Ramos (cell line): ENCODE data around the gene GNPNAT1.
"Not testable (repeated sequence)": the region's sequence is repeated elsewhere in the genome, so short reads cannot be mapped to it uniquely, and the experiment has no call there.

Source experiments
- in situ Hi-C: fragments of 300-500 bp; cut with MboI; formaldehyde crosslinking; loops from one replicate; pipeline ENCODE4 v1.14.3; 2022; ENCODE audit warnings: low sequenced_read_pairs; ENCODE audit not compliant: unreplicated experiment

The GNPNAT1 gene

DNA sequence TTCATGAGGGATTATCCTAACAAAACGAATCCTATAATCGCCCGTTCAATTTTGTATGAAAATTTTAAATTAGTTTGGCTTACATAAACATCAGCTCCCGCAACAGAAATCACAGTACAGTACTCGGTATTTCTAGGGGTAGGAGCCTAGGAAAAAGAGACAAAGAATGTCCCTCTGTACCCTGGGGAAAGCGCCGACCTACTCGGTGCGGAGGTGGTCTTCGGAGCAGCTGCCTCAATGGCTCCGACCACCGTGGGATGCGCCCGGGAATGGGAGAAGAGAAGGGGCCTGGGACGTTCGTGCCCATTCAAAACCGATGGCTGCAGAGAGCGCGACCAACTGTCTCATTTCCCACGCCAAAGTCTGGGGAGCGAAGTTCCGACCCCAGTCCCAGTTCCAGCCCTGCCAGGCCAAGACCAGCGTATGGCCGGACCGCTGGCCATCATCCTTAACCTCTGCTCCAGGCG lies 618 bp downstream of the GNPNAT1 start:
- in situ Hi-C loops, result no loop called here

DNA sequence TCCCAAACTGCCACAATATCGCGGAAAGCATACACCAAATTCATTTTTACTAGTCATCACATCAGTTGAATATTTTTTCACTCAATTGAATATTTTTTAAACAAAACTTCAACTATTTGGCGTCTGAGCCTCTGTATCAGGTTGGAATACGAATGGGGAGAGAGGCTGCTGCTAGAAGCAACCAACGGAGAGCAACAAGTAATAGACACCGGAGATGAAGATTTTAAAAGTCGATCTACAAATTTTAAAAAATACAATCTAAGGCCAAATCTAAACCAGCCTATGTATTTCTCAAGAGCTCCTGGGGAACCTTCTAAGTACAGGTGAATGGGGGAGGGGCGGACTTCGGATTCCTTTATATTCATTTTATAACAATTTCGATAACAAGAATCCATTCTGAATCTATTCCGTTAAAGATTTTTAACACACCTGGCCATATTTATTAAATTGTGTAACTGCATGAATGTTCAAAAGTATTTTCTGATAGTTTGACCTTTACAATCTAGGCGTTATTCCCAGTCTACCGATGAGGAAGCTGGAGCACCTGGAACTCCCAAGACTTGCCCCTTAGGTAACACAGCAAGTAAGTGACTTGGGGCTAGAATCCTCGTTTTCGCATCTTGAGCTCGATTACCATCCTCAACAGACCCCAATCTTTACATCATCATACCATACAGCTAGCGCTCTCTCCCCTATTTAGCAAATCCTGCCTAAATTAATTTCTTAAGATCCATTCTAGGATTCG lies 1.2 kb downstream of the GNPNAT1 start:
- in situ Hi-C loops, result no loop called here

DNA sequence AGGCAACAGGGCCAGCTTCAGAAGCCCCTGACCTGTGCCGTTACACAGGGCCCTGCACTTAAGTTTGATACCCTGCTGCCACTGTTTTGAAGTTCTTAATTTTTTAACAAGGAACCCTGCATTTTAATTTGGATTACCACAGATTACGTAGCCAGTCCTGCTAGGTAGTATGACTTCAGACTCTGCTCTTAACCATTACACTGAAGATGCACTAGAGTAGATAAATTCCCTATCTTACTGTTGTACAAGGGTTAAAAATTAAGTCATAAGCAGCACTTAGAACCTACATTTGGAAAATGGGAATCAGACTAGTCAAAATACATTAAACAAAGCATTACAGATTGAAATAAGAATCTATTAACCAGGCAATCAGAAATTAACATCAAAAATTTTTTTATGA lies 2.3 kb downstream of the GNPNAT1 start:
- in situ Hi-C loops, result no loop called here

DNA sequence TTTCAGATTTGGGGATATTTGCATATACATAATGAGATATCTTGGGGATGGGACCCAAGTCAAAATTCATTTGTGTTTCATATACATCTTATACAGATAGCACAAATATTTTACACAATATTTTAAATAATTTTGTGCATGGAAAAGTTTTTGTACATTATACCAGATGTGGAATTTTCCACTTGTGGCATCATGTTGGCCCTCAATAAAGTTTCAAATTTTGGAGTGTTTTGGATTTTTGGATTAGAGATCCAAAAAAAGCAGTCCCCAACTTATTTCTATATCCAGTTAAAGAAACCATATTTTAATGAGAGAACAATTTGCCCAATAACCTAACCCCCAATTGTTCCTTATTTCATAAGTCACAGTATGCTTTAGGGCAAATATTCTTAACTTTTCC lies 4.5 kb downstream of the GNPNAT1 start:
- in situ Hi-C loops, result no loop called here

DNA sequence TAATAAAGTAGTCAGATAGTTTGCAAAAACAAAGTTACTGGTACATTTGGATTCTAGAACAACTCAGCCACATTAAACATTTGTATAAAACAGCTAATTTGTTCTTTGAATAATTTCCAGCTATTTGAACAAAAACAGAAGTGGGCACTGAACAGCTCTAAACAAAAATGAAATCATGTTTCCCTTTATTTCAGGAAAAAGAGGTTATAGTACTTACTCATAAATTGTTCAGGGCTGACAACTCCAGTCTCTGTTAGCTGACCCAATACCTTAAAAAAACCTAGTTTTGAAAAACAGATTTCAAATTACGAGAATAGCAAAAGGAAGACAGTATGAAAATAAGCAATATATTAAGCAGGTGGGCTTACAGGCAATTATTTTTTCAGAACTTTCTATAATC lies 8.2 kb downstream of the GNPNAT1 start:
- in situ Hi-C loops, result no loop called here

DNA sequence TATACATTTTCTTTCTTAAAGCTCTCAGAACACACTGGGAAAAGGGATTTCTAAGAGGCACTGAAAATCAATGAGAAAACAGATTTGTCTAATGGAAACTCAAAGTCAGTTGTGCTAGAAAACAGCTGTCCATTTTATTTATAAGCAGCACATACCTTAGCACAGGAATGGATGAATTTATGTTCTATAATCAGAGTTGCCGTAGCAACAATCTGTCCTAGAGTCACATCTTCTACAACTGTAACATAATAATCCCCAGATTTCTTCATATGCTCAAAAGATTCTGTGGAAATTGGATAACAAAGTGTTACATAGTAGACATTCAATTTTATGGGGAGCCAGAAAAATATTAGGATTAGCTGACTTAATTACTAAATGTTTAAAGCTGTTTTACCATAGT lies 9.8 kb downstream of the GNPNAT1 start:
- in situ Hi-C loops, result no loop called here

DNA sequence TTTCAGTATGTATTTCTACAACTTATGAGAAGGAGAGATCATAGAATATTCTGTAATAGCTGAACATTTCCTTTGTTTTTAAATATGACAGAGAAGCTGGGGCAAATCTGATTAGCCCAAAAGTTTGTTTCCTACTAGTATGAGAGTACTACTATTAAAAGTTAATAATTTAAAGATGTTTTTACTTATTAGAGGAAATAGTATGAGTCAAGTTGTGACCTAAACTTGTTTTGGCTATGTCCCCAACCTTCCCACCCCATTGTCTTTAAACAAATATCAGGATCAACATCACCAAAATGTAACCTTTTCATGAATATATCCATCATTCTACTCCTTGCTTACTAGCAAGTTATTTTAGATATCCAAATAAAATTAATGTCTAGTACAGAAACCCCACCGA lies 10.5 kb downstream of the GNPNAT1 start:
- in situ Hi-C loops, result no loop called here

DNA sequence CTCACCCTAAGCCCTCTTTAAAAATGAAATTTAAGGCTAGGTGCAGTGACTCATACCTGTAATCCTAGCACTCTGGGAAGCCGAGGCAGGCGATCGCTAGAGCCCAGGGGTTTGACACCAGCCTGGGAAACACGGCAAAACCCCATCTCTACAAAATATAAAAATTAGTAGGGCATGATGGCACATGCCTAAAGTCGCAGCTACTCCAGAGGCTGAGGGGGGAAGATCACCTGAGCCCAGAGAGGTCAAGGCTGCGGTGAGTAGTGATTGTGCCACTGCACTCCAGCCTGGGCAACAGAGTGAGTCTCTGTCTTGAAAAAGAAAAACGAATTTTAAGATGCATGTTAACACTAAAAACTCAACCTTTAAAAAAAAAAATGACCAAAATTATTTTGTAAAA lies 12.7 kb downstream of the GNPNAT1 start:
- in situ Hi-C loops, result no loop called here

DNA sequence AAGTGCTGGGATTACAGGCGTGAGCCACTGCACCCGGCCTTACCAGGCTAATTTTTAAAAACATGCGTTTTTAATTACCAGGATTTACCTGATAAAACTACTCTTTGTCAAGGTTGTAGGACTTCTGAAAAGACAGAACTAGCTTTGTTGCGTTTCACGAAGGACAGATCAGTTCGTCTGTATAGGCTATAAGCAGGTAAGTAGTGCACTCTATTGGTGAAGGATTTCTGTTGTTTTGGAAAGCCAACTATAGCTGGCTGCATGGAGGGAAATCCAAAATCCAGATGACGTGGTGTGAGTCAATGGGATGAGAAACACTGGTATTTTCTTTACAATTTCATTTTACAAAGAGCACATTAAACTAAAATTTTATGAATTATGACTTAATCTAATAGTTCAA lies 14.6 kb downstream of the GNPNAT1 start:
- in situ Hi-C loops, result no loop called here

DNA sequence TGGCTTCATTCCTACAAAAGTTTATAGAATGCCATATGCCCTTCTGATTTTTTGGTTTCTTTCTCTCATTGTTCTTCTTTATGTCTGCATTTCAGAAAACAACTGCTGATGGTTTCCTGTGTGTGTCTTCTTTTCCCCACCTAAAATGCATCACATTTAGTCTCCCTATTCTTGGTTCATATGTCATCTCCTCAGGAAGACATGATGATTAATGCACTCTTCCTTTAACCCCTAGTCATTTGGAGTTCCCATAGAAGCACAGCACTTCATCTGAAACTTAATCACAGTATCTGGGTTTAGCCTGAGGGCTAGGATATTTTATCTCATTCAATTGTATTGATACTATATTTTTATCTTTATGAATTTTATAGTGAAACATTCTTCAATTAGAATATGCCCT lies 21.5 kb downstream of the GNPNAT1 start:
- in situ Hi-C loops, result no loop called here

DNA sequence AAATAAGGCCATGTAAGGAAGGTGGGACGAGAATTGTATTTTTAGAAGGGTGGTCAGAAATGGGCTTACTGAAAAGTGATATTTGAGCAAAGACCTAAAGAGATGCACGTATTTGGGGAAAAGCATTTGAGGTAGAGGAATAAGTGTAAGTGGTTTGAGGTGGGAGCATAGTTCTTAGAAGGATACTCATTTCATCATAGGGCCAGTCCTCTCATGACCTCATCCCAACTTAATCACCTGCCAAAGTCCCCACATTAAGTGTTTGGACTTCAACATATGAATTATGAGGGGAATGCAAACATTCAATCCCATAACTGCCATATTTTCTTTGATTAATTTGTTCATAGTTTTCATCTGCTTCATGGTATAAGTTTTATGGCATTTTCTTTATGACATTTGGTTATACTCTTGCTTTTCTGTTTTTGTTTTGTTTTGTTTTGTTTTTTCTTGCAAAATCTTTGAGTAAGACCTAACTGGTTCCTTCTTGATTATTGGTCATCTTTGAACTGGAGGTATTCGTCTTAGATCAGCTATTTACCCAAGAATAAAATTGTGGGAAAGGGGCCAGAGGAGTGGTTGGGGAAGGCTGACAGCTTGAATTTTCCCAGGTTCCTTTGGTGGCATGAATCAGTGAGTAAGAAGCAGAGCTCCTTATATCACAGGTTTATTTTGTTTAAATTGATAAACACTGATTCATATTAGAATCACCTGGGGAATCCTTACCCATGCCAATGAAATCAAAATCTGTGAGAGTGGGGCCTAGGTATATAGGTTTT lies 24.2 kb downstream of the GNPNAT1 start:
- in situ Hi-C loops, result no loop called here

DNA sequence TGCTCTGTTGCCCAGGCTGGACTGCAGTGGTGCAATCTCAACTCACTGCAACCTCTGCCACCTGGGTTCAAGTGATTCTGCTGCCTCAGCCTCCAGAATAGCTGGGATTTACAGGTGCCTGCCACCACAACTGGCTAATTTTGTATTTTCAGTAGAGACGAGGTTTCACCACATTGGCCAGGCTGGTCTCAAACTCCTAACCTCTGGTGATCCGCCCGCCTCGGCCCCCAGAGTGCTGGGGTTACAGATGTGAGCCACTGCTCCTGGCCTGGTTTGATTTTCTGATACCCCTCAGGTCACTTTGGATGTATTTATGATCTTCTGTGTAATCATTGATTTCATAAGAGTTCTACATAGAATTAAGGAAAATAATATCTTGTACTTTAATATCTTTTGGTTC lies 28.5 kb downstream of the GNPNAT1 start:
- in situ Hi-C loops, result not testable (repeated sequence)

DNA sequence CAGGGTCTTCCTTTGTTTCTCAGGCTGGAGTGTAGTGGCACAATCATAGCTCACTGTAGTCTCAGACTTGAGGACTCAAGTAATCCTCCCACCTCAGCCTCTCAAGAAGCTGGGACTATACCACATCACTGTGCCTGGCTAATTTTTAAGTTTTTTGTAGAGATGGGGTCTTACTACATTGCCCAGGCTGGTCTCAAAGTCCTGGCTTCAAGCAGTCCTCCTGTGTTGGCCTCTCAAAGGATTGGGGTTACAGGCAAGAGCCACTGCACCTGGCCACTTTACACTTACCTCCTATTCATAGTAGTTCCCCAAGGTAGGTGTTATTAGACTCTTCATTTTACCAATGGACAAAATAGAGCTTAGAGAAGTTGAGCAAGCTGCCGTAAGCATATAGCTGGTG lies 32.3 kb downstream of the GNPNAT1 start:
- in situ Hi-C loops, result no loop called here

DNA sequence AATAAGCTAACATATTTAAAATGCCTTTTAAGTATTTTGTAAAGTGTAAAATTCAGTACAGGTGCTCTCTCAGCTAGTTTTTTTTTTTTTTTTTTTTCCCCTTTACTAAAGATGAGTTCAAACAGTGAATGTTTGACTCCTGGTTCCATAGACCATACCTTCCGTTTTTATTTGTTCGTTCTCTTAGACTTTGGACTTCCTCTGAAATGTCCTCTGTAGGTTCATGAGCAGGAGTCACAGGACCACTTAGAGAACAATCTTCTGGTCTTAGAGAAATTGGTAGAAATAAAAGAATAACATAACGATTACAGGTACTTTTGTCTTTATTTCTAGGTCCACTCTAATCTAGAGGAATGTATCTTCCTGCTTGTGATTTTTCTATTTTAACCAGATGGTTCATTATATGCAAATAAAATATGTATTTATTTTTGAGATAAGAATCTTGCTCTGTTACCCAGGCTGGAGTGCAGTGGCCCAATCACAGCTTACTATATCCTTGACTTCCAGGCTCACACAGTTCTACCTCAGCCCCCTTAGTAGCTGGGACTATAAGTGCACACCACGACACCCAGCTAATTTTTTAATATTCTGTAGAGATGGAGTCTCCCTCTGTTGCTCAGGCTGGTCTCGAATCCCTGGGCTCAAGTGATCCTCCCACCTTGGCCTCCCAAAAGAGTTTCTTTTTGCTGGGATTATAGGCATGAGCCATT lies 35.6 kb downstream of the GNPNAT1 start:
- in situ Hi-C loops, result no loop called here

DNA sequence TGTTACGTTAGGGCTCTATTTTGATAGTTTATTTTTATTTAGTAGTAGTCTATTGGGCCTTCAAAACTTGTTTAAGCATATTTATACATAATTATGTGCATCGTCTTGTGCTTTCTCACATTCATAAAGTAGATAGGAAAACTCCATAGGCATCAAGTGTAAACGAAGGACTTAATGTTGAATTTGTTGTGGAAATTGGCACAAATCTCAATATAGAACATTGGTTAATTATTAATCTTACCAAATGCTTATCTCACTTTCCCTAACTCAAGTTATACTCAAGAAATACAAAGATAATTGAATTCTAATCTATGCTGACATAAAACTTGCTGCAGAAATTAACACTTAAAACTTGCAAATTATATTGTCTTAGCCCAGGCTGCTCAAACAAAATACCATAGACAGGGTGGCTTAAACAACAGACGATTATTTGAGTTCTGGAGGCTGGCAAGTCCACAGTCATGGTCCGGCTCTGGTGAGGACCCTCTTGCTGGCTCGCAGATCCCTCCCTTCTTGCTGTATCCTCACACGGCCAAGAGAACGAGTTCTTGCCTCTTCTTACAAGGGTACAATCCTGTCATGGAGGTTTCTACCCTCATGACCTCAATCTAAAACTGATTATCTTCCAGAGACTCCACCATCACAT lies 42.6 kb downstream of the GNPNAT1 start:
- in situ Hi-C loops, result no loop called here

DNA sequence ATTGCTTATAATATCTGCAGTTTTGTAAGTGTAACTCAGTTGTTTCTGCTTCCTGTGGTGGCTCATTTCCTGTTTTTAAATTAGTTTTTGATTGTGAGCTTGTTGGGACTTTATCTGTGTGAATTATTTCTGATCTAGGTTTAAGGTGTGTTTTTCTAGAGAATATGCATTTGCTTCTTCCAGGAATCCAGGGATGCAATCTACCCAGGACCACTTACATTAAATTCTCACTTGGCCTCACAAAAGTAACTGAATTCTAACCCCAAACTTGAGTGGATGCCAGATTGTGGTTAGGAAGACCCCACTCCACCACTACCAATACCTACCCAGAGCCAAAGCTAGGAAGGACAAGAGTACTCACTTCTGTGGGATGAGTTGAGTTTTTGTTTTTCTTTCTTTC lies 49.5 kb downstream of the GNPNAT1 start:
- in situ Hi-C loops, result no loop called here

DNA sequence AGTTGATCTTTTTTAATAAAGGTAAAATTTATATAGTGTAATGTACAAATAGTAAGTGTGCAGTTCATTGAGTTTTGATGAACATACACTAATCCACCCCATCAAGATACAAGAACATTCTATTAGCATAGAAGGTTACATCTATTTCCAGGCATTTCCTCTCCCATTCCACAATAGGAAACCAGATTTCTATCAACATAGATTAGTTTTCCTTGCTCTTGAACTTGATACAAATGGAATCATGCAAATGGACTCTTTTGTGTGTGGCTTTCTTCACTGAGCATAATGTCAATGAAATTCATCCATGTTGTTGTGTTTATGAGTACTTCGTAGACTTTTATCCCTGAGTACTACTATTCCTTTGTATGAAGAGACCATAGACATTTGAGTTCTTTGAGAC lies 50.7 kb downstream of the GNPNAT1 start:
- in situ Hi-C loops, result no loop called here

DNA sequence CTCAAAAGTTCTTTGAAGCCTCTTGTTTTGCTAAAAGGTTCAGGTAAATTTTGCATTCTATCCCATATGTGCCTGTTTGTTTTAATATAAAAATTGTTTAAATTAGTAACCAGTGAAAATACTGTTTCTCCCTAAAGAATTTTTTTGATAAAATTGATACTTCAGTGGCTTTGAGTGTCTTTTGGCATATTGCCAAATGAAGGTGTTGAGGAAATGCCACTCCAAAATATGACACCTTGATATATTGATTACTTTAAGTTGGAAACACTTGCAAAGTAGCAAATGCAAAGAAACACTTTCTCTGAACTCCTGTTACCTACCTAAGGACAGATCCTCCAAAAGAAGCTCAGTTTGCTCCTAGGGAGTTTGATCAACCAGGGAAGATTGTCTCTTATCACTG lies 53.0 kb downstream of the GNPNAT1 start:
- in situ Hi-C loops, result no loop called here

DNA sequence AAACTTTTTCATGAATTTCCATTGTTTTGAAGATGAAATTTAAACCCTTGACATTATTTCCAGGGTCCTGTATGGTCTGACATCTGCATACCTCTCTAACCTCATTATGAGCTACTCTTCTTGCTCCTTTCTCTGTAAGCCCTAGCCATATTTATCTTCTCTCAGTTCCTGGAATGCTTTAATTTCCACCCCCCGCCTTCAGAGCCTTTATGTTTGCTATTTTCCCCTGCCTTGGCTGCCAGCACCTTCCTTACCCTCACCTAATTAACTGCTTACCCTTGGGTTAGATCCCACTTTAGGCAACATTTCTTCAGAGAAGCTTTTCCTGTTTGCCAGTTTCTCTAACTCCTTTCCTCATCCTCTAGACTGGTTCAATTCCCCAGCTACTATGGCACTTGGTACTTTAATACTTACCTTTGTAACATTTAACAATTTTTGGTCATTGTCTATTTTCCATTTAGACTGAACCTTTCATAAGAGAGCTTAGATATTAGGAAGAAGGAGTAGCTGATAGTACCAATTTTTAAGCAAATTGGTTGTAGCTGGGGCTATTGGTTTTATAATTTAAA lies 55.4 kb downstream of the GNPNAT1 start:
- in situ Hi-C loops, result no loop called here

DNA sequence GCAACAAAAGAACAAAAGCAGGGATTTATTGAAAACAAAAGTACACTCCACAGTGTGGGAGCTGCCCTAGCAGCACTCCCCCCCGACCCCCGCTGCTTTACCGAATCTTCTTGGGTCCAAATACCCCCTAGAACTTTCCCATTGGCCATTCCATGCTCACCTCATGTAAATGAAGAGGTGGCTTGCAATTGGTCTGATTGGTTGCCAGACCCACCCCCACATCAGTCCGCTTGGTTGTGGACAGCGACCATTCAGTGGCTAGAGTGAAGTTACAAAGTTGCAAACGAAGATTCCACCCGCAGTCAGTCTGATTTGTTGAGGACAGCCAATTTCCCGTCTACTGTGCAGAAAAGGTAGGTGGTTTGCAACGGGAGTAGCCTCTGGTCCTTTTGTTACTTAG lies 57.6 kb downstream of the GNPNAT1 start:
- in situ Hi-C loops, result no loop called here
